HG03097 (cell line): ENCODE data around the gene LASP1.
"Not testable (repeated sequence)": the region's sequence is repeated elsewhere in the genome, so short reads cannot be mapped to it uniquely, and the experiment has no call there.

Experiments
- ATAC-seq: cut with Tn5 transposase; IDR thresholded peaks from one replicate; pipeline ENCODE4 v1.9.1; 2021; ENCODE audit not compliant: unreplicated experiment, low FRiP score

LASP1 gene

DNA sequence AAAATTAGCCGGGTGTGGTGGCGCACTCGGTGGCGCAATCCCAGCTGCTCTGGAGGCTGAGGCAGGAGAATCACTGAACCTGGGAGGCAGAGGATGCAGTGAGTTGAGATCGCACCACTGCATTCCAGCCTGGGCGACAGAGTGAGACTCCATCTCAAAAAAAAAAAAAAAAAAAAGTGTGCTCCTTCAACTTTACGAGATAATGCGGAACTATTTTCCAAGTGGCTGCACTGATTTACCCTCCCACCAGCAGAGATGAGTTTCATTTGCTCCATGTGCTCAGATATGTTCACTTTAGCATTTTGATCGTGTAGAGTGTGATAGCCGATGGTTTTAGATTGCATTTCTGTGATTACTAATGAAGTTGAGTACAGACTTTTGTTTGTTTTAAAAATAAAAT, 35.5 kb downstream of the LASP1 start:
- ATAC-seq, result no peak

DNA sequence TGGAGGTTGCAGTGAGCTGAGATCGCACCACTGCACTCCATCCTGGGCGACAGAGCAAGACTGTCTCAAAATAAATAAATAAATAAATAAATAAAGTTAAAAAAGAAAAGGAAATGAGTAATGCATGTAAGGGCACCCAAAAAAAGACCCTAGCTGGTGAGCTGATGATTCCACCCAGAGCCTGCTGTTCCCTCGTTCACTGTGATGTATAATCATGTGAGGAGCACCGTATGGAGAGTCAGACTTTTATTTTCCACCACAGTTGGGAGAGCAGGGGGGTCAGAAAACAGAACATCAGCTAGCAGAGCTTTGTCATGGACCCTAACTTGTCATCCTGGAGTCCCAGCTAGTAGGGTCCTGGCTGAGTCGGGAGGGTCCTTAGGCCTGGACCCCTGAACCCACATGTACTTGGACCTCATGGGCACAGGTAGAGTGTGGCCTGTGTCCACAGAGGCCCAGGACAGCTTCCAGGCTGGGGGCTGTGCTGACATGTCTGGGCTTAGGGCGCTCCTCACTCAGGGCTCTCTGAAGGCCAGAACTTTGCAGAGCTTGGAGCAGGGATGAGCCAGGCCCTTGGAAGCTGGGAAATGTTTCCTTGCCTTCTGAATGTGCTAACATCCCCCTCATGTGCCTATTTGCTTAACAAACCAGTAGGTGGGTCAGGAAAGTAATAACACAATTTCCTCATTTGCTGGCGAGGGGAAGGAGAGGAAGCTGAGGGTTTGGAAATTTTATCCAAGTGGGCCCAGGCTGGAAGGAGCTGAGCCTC, 36.8 kb downstream of the LASP1 start:
- ATAC-seq, result no peak

DNA sequence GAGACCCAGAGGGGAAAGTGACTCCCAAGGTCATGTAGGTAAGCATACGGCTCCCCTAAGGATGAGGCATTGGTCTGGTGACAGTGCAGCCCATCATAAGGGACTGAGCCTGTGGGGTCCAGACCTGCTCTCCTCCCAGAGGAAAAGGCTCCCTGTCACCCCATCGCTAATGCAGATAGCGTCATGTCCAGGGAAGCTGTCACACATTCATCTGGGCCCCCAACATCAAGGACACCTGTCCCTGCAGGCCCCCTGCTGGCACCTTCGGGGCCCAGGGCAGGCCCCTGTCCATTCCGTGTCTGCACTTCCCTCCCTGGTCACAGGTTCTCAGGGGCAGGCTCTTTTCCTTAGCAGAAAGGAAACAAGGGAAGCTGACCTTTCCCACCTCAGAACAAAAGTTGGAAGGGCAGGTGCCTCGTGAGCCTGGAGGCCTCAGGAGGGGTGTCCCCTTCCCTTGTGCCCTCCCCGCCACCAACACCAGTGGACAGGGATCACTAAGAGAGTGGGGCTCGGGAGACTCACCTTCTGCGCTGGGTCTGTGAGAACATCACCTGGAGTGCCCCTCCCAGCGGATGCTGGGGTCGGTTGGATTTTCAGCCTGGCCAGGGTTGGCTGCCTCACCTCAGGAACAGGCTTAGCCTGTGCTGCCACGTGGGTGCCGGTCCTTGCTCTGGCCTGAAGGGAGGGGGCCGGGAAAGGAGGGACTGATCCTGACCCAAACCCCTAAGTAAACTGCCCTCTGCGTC, 38.2 kb downstream of the LASP1 start:
- no peak for ATAC-seq

DNA sequence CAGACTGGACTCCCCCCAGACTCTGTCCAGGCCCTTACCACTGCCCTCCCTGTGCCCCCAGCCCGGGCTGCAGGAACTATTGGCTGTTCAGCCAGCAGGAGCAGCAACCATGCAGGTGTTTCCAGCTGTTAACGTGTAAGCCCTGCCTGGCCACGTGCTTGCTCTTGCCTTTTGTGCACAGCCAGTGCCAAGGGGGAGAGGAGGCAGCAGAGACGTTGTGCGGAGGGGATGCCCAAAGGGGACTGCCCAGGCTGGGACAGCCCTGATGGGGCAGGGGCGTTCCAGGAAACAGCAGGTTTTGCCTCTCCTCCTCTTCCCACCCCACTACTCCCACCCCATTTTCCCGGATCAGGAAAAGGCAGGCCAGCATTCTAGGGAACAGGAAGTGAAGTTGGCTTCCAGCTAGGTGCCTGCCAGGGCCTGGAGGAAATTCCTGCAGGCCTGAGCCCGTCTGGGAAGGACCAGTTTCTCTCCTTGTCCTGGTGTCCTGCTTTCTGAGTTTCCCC, 38.9 kb downstream of the LASP1 start:
- no peak for ATAC-seq

DNA sequence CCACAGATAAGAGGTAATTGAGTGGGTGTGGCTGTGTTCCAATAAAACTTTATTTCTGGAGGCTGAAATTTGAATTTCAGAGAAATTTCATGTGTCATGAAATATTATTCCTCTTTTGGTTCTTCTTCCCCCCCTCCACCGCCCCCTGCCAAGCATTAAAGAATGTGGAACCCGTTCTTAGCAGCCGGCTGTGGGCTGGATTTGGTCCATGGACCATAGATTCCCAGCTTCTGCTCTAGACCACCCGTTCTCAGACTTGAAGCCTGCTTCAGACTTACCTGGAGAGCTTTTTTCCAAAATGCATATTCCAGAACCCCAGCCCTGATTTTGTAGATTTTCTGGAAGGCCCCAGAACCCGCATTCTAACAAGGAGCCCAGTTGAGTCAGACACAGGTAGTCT, 40.5 kb downstream of the LASP1 start:
- ATAC-seq, result no peak

DNA sequence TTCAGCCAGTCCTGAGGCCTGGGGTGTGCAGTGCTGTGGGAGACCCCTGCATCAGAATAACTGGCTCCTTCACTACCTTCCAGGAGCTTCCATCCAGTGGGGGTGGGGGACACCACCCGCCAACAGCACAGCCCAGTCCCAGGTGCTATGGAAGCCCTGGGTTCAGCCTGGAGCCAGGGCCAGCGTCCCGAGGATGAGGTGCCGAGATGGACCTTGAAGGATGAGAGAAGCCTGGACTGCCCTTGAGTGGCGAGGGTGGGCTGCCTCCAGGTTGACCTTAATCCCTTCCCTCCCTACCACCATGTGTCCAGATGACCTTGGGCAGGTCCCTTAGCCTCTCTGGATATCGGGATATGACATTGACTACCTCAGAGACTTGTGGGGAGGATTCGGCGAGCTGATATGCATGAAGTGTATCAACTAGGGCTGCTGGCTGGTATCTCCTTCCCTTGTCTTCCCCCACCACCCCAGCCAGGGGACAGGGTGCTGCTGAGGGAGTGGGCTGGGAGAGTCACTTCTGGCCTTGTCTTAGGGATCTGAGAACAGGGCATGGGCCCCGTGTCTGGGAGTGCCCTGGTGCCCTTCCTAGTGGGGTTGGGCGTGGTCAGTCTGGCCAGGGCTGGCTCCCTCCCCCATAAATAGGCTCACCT, 41.3 kb downstream of the LASP1 start:
- no peak for ATAC-seq

DNA sequence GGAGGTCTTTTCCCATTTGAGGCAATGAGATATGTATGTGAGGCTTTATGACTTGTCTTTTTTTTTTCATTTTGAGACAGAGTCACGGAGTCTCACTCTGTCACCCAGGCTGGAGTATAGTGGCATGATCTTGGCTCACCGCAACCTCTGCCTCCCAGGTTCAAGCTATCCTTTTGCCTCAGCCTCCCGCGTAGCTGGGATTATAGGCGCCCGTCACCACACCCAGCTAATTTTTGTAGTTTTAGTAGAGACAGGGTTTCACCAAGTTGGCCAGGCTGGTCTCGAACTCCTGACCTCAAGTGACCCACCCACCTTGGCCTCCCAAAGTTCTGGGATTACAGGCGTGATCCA, 41.8 kb downstream of the LASP1 start:
- not testable (repeated sequence) for ATAC-seq

DNA sequence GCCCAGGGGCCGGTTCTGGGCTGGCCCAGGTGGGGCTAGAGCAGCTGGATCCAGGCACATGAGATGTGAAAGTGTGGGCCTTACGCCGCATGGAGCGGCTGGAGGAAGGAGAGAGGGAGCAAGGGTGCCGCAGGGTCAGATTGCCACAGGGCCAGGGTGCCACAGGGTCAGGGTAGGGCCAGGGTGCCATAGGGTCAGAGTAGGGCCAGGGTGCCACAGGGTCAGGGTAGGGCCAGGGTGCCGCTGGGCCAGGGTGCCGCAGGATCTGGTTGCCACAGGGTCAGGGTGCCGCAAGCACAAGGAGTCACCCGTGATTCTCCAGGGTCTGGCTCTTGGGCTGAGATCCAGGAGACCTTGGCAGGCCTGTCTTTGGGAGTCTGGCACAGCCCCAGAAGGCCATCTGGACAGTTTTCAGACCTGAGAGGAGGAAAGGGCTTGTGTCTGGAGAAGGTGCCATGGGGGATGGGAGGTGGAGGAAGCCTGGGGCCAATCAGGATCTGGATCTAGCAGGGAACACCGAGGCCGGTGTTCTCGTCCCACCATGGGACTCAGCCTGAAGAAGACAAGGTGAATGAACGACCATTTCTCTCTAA, 42.5 kb downstream of the LASP1 start:
- ATAC-seq, result no peak

DNA sequence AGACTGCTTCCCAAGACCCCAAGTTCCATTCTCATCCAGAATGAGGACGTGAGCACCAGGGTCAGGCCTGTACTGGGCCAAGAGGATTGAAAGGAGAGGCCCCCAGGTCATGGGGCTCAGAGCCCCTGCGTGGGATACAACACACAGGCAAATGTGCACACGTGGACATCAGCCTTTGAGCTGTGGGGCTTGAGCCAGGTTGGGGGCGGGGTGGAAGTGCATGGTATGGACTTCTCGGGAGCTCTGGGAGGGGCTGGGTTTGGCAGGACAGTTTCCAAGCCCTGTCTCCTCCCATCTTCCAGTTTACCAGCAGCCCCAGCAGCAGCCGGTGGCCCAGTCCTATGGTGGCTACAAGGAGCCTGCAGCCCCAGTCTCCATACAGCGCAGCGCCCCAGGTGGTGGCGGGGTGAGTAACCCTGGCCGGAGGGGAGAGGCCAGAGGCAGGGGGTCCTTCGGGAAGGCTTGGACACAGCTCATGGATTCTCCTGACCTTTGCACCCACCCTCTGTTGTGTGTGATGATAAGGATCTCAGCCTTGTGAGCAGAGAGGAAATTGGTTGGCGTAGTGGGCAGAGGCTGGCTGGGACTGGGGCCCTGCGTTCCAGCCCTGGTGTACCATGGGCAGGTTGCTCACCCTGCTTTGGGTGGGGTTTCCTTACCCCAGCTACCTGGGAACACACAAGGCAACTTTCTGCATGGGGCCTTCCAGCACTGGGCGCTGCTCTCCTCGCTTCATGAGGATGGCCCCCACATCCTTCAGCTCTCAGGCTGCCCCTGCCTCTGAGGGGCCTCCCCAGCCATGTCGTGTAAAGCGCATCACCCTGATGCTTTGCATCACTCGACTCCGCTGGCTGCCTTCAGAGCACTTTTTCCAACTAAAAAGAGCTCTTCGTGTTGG, 45.1 kb downstream of the LASP1 start:
- no peak for ATAC-seq

DNA sequence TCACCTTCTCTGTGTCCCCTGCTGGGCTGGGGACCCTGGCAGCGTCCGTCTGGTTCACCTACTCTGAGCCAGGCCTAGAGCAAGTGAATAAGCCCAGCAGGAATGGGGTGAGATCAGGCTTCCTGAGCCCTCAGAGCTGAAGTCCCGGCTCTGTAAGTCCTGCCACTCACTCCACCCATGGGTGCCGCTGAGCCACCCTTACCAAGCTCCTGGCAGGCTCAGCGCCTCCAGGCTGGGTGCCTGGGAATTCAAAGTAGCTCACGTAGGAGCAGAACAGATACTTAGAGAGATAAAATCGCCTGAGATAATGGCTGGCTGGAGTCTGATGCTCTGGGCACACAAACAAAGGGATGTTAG, 45.8 kb downstream of the LASP1 start:
- no peak for ATAC-seq

DNA sequence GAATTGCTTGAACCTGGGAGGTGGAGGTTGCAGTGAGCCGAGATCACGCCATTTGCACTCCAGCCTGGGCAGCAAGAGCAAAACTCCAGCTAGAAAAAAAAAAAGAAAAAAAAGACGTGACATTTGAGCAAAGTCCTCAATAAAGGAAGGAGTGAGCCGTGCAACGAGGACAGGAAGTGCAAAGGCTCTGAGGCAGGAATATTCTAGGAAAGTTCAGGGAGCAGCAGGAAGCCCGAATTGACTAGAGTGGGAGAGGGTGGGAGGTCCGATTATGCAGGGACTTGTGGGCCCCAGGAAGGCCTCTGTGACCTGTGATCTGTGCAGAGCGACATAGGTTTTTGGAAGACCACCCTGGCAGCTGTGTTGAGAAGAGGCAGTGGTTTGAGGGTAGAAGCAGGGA, 46.9 kb downstream of the LASP1 start:
- no peak for ATAC-seq

DNA sequence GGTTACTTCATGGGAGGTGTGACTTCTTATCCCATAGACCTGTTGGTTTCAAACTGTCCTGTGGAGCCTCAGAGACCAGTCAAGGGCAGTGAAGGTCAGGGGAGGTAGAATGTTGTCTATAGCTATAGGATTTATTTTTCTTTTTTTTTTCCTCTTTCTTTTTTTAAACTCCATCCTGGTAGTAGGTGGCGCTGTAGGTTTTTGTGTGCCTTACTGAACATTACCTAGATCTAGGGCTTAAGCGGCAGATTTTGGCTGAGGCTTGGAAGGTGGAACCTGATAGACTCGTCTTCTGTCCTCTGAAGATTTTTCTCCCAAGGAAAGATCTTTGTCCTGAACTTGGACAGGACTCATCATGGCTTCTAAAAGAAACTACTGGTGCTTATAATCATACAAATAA, 47.4 kb downstream of the LASP1 start:
- no peak for ATAC-seq

DNA sequence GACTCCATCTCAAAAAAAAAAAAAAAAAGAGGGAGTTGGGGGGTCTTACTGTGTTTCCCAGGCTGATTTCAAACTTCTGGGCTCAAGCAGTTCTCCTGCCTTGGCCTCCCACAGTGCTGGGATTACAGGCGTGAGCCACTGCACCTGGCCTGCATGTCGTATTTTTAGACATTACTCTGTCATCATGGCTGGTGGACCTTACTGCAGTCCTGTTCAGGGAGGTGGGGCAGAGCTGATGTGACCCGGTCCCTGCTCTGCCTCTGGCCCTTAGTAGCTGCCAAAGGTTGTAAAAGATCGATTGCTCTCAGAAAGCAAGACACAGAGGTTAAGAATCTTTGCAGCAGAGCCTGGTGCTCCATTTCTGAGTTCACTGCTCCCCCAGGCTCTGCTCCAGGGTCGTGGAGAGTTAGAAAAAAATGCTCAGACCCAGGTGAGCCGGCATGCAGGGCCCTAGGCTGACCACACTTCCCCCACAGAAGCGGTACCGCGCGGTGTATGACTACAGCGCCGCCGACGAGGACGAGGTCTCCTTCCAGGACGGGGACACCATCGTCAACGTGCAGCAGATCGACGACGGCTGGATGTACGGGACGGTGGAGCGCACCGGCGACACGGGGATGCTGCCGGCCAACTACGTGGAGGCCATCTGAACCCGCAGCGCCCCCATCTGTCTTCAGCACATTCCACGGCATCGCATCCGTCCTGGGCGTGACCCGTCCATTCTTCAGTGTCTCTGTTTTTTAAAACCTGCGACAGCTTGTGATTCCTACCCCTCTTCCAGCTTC, 48.5 kb downstream of the LASP1 start:
- no peak for ATAC-seq

DNA sequence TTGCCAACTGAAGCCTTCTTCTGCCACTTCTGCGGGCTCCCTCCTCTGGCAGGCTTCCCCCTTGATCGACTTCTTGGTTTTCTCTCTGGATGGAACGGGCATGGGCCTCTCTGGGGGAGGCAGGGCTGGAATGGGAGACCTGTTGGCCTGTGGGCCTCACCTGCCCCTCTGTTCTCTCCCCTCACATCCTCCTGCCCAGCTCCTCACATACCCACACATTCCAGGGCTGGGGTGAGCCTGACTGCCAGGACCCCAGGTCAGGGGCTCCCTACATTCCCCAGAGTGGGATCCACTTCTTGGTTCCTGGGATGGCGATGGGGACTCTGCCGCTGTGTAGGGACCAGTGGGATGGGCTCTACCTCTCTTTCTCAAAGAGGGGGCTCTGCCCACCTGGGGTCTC, 49.1 kb downstream of the LASP1 start:
- no peak for ATAC-seq

DNA sequence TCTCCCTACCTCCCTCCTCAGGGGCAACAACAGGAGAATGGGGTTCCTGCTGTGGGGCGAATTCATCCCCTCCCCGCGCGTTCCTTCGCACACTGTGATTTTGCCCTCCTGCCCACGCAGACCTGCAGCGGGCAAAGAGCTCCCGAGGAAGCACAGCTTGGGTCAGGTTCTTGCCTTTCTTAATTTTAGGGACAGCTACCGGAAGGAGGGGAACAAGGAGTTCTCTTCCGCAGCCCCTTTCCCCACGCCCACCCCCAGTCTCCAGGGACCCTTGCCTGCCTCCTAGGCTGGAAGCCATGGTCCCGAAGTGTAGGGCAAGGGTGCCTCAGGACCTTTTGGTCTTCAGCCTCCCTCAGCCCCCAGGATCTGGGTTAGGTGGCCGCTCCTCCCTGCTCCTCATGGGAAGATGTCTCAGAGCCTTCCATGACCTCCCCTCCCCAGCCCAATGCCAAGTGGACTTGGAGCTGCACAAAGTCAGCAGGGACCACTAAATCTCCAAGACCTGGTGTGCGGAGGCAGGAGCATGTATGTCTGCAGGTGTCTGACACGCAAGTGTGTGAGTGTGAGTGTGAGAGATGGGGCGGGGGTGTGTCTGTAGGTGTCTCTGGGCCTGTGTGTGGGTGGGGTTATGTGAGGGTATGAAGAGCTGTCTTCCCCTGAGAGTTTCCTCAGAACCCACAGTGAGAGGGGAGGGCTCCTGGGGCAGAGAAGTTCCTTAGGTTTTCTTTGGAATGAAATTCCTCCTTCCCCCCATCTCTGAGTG, 49.6 kb downstream of the LASP1 start:
- ATAC-seq, result no peak

DNA sequence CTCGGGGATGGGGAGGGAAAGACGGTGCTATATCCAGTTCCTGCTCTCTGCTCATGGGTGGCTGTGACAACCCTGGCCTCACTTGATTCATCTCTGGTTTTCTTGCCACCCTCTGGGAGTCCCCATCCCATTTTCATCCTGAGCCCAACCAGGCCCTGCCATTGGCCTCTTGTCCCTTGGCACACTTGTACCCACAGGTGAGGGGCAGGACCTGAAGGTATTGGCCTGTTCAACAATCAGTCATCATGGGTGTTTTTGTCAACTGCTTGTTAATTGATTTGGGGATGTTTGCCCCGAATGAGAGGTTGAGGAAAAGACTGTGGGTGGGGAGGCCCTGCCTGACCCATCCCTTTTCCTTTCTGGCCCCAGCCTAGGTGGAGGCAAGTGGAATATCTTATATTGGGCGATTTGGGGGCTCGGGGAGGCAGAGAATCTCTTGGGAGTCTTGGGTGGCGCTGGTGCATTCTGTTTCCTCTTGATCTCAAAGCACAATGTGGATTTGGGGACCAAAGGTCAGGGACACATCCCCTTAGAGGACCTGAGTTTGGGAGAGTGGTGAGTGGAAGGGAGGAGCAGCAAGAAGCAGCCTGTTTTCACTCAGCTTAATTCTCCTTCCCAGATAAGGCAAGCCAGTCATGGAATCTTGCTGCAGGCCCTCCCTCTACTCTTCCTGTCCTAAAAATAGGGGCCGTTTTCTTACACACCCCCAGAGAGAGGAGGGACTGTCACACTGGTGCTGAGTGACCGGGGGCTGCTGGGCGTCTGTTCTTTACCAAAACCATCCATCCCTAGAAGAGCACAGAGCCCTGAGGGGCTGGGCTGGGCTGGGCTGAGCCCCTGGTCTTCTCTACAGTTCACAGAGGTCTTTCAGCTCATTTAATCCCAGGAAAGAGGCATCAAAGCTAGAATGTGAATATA, 50.8 kb downstream of the LASP1 start:
- no peak for ATAC-seq

DNA sequence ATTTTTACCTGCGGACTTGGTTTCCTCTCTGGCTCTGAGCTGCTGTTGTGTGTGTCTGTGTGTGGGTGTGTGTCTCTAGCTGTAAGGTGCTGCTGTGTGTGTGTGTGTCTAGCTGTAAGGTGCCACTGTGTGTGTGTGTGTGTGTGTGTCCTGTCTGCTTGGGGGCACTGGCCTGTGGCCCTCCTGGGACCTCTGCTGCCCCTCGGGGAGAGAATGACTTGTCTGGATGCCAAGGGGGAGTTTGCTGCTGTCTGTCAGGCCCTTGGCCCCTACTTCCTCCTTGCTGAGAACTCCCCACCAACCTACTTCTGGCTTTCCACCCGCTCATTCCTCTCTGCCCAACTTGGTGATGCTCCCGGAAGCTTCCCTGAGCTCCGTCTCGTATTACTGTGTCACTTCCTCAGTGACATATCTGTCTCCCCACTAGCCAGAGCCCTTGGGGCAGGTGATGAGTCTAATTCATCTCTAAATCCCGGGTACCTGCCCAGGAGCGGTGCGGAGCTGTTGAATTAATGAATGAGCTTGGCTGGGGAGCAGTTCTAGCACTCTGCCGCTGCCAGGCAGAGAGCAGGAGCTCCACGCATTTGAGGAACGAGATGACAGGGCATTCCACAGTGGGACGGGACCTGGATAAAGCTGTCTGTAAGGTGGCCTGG, 52.0 kb downstream of the LASP1 start:
- no peak for ATAC-seq
